WI38 (cell line): ENCODE measurements around the gene EIF4EBP2.

Experiments
- H3K4me3 ChIP-seq: 2 replicates; pipeline ENCODE4 v1.5.1; 2011; ENCODE audit warnings: low read depth, mild to moderate bottlenecking, control low read depth, low read length
- CTCF ChIP-seq: IDR thresholded peaks from 2 replicates; pipeline ENCODE4 v1.5.1; 2012; ENCODE audit warnings: low read depth, mild to moderate bottlenecking, control low read depth, low read length

Gene EIF4EBP2

DNA sequence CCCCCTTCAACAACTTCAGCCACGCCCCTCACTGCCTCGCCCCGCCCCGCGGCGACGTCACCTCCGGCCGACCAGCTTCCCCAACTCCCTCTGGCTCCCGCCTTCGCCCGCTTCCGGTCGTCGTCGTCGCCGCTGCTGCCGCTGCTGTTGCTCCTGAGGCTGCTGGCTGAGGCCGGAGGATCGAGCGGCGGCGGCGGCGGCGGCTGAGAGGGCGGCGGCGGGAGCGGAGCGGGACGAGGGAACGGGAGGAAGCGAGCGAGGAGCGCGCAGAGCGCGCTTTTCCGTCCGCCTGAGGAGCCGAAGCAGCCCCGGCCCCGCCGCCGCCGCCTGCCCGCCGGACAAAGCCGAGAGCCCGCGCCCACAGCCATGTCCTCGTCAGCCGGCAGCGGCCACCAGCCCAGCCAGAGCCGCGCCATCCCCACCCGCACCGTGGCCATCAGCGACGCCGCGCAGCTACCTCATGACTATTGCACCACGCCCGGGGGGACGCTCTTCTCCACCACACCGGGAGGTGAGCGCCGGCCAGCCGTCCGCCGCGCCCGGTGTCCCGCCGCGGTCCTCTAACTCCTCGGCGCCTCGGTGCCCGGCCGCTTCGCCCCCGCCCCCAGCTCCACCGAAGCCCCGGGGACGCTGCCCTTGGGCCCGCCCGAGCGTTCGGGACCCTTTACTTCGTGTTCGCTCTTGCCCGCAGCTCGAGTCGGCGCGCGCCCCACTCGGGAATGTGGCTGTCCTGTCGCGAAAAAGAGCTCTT is at the start of gene EIF4EBP2:
Gene EIF4EBP2 (plus strand): TSS at position 110 of the 751 bp plus-strand sequence. CDS start 257 bp downstream, at position 367.
- H3K4me3 ChIP-seq: peak within 1 kb of the TSS; percentile 95
- TF ChIP-seq CTCF: no peak

GRCh38 chr10:70354556-70354955 is 49.4 kb upstream of the EIF4EBP2 start:
- TF ChIP-seq CTCF: no peak
- no peak overlapping the region for H3K4me3 ChIP-seq

- H3K4me3 ChIP-seq: no peak overlapping the region
- TF ChIP-seq CTCF: no peak
Observed at GRCh38 chr10:70355051-70356021, 48.6 kb upstream of the EIF4EBP2 start.

DNA sequence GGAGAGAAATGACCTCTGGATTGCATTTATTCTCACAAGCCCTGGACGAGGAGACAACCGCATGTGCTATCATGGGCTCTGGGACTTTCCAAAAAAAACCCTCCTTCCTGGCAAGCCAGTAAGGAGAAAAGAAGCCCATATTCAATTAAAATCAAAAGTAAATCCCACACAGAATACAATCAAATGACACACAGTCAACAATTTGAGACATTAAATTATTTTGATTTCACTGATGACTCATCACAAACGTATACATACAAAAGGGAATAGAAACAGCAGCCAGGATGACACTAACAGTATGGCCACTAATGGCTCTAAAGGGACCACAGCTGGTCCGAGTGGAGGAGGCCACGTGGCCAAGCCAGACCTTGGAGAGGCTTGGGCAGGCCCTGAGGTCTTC is 46.4 kb upstream of the EIF4EBP2 start:
- H3K4me3 ChIP-seq: no peak overlapping the region
- TF ChIP-seq CTCF: no peak

GRCh38 chr10:70358446-70358845 is 45.5 kb upstream of the EIF4EBP2 start:
- no peak for TF ChIP-seq CTCF

GRCh38 chr10:70359017-70359550 is 44.9 kb upstream of the EIF4EBP2 start:
- H3K4me3 ChIP-seq: no peak overlapping the region
- TF ChIP-seq CTCF: no peak

More at GRCh38 chr10:70358446-70358845, 45.5 kb upstream of the EIF4EBP2 start:
- no peak overlapping the region for H3K4me3 ChIP-seq
